GM21528 (cell line): ENCODE measurements around the gene AFAP1L1.

ENCODE experiments used
- ATAC-seq: cut with Tn5 transposase; IDR thresholded peaks from one replicate; pipeline ENCODE4 v1.9.1; 2021; ENCODE audit warnings: mild to moderate bottlenecking, moderate library complexity; ENCODE audit not compliant: unreplicated experiment, low FRiP score

AFAP1L1 gene

GRCh38 chr5:149310947-149311658 lies 39.4 kb downstream of the AFAP1L1 start:
- ATAC-seq: no peak

GRCh38 chr5:149313151-149313841 lies 41.6 kb downstream of the AFAP1L1 start:
- no peak for ATAC-seq

GRCh38 chr5:149314571-149315111 lies 43.0 kb downstream of the AFAP1L1 start:
- no peak for ATAC-seq

GRCh38 chr5:149315753-149316152 lies 44.1 kb downstream of the AFAP1L1 start:
- ATAC-seq: no peak

- ATAC-seq: no peak
Observed at GRCh38 chr5:149317281-149318048, 45.8 kb downstream of the AFAP1L1 start.

- no peak for ATAC-seq
Observed at GRCh38 chr5:149319174-149319573, 47.5 kb downstream of the AFAP1L1 start.

- no peak for ATAC-seq
Observed at GRCh38 chr5:149320791-149321330, 49.2 kb downstream of the AFAP1L1 start.

- no peak for ATAC-seq
Observed at GRCh38 chr5:149322518-149322917, 50.9 kb downstream of the AFAP1L1 start.

GRCh38 chr5:149323210-149323609 lies 51.6 kb downstream of the AFAP1L1 start:
- ATAC-seq: no peak

GRCh38 chr5:149323621-149324205 lies 52.1 kb downstream of the AFAP1L1 start:
- no peak for ATAC-seq

- no peak for ATAC-seq
Observed at GRCh38 chr5:149324641-149325040, 53.0 kb downstream of the AFAP1L1 start.

- no peak for ATAC-seq
Observed at GRCh38 chr5:149325166-149325735, 53.6 kb downstream of the AFAP1L1 start.

GRCh38 chr5:149325894-149326293 lies 54.2 kb downstream of the AFAP1L1 start:
- ATAC-seq: no peak

GRCh38 chr5:149326611-149327010 lies 55.0 kb downstream of the AFAP1L1 start:
- ATAC-seq: no peak

GRCh38 chr5:149328177-149328576 lies 56.5 kb downstream of the AFAP1L1 start:
- ATAC-seq: no peak

GRCh38 chr5:149333711-149334443 lies 62.2 kb downstream of the AFAP1L1 start:
- no peak for ATAC-seq

- no peak for ATAC-seq
Observed at GRCh38 chr5:149337736-149338135, 66.1 kb downstream of the AFAP1L1 start.

- ATAC-seq: no peak
Observed at GRCh38 chr5:149338364-149338763, 66.7 kb downstream of the AFAP1L1 start.

- no peak for ATAC-seq
Observed at GRCh38 chr5:149340920-149341319, 69.3 kb downstream of the AFAP1L1 start.
